H9 (cell line): Measurements from ENCODE around the gene WFDC12. TPM values are rescaled to one million over a fixed set of nuclear protein-coding genes. Genes with fewer than 3 reads are reported as not detected.
A peak's percentile ranks its signal among the peaks of the same experiment; 100 is the strongest.

Source experiments
- DNase-seq: peaks from one replicate; pipeline ENCODE4 v3.0.0-alpha.2; 2017
- H2AFZ ChIP-seq: one replicate; pipeline ENCODE4 v1.6.1; 2013; ENCODE audit warnings: mild to moderate bottlenecking, low read length, control low read depth, moderate library complexity
- H2AK5ac ChIP-seq: 2 replicates; pipeline ENCODE4 v1.6.1; 2013; ENCODE audit warnings: low read length, control low read depth, mixed read lengths; ENCODE audit not compliant: insufficient read length
- H2BK120ac ChIP-seq: one replicate; pipeline ENCODE4 v1.6.1; 2013; ENCODE audit warnings: low read depth, mild to moderate bottlenecking, low read length, control low read depth, inconsistent platforms; ENCODE audit not compliant: poor library complexity, severe bottlenecking
- H2BK12ac ChIP-seq: 2 replicates; pipeline ENCODE4 v1.6.1; 2013; ENCODE audit warnings: low read length, control low read depth, mixed read lengths, low read depth; ENCODE audit not compliant: insufficient read length
- H2BK15ac ChIP-seq: 2 replicates; pipeline ENCODE4 v1.6.1; 2013; ENCODE audit warnings: low read depth, low read length, control low read depth
- H2BK20ac ChIP-seq: one replicate; pipeline ENCODE4 v1.6.1; 2013; ENCODE audit warnings: low read depth, mild to moderate bottlenecking, low read length, control low read depth, inconsistent platforms; ENCODE audit not compliant: poor library complexity, severe bottlenecking
- H2BK5ac ChIP-seq: 2 replicates; pipeline ENCODE4 v1.6.1; 2013; ENCODE audit warnings: low read length, control low read depth, mixed read lengths; ENCODE audit not compliant: insufficient read length
- H3K14ac ChIP-seq: 2 replicates; pipeline ENCODE4 v1.6.1; 2013; ENCODE audit warnings: low read length, control low read depth; ENCODE audit not compliant: insufficient read depth
- H3K18ac ChIP-seq: 2 replicates; pipeline ENCODE4 v1.6.1; 2013; ENCODE audit warnings: low read depth, mild to moderate bottlenecking, mixed read lengths, low read length, control low read depth; ENCODE audit not compliant: insufficient read length
- H3K23ac ChIP-seq: 2 replicates; pipeline ENCODE4 v1.6.1; 2013; ENCODE audit warnings: low read length, control low read depth, mixed read lengths, low read depth; ENCODE audit not compliant: insufficient read length
- H3K23me2 ChIP-seq: 2 replicates; pipeline ENCODE4 v1.6.1; 2013; ENCODE audit warnings: low read depth, mild to moderate bottlenecking, mixed read lengths, low read length, control low read depth; ENCODE audit not compliant: insufficient read length, poor library complexity, severe bottlenecking
- H3K27ac ChIP-seq: 2 replicates; pipeline ENCODE4 v1.5.1; 2013; ENCODE audit warnings: low read length, control low read depth, mixed read lengths, low read depth; ENCODE audit not compliant: insufficient read length
- H3K27me3 ChIP-seq: 2 replicates; pipeline ENCODE4 v1.6.1; 2013; ENCODE audit warnings: low read length, control low read depth, inconsistent platforms; ENCODE audit not compliant: insufficient read depth
- H3K4ac ChIP-seq: 2 replicates; pipeline ENCODE4 v1.6.1; 2013; ENCODE audit warnings: low read depth, mild to moderate bottlenecking, control low read depth, inconsistent platforms, low read length, moderate library complexity
- H3K4me1 ChIP-seq: 2 replicates; pipeline ENCODE4 v1.6.1; 2013; ENCODE audit warnings: low read length, control low read depth, inconsistent platforms; ENCODE audit not compliant: insufficient read depth
- H3K4me2 ChIP-seq: 2 replicates; pipeline ENCODE4 v1.6.1; 2013; ENCODE audit warnings: low read length, control low read depth, mixed read lengths; ENCODE audit not compliant: insufficient read length, insufficient read depth
- H3K56ac ChIP-seq: 2 replicates; pipeline ENCODE4 v1.6.1; 2013; ENCODE audit warnings: low read depth, mild to moderate bottlenecking, mixed read lengths, low read length, control low read depth; ENCODE audit not compliant: insufficient read length
- H3K79me1 ChIP-seq: 2 replicates; pipeline ENCODE4 v1.6.1; 2013; ENCODE audit warnings: low read depth, mild to moderate bottlenecking, moderate library complexity, low read length, control low read depth, inconsistent platforms; ENCODE audit not compliant: insufficient read depth, poor library complexity, severe bottlenecking
- H3K79me2 ChIP-seq: 2 replicates; pipeline ENCODE4 v1.6.1; 2013; ENCODE audit warnings: low read length, control low read depth, inconsistent platforms; ENCODE audit not compliant: insufficient read depth
- H3K9ac ChIP-seq: 2 replicates; pipeline ENCODE4 v1.6.1; 2013; ENCODE audit warnings: low read length, control low read depth, mixed read lengths; ENCODE audit not compliant: insufficient read length; ENCODE audit errors: extremely low read depth
- H3K9me3 ChIP-seq: one replicate; pipeline ENCODE4 v1.6.1; 2013; ENCODE audit warnings: low read depth, low read length, inconsistent platforms; ENCODE audit not compliant: control insufficient read depth
- H3T11ph ChIP-seq: one replicate; pipeline ENCODE4 v1.6.1; 2013; ENCODE audit warnings: mild to moderate bottlenecking, low read length, control low read depth, inconsistent platforms
- H4K20me1 ChIP-seq: one replicate; pipeline ENCODE4 v1.6.1; 2013; ENCODE audit not compliant: control insufficient read depth, insufficient read length, insufficient read depth
- H4K5ac ChIP-seq: 2 replicates; pipeline ENCODE4 v1.6.1; 2013; ENCODE audit warnings: low read depth, mild to moderate bottlenecking, mixed read lengths, low read length, control low read depth; ENCODE audit not compliant: insufficient read length
- H4K8ac ChIP-seq: replicated peaks from 2 replicates; pipeline ENCODE4 v1.6.1; 2013; ENCODE audit warnings: low read length, control low read depth, mixed read lengths, low read depth; ENCODE audit not compliant: insufficient read length
- H4K91ac ChIP-seq: 2 replicates; pipeline ENCODE4 v1.6.1; 2013; ENCODE audit warnings: low read depth, mild to moderate bottlenecking, moderate library complexity, mixed read lengths, low read length, control low read depth; ENCODE audit not compliant: insufficient read length
- H3K27ac Mint-ChIP-seq, 3 experiments: 2 replicates in 2 of 3; 3 replicates in 1 of 3; pipeline ENCODE4 v1.8.0; 2020 to 2021; ENCODE audit warnings: mixed read lengths in 3 of 3, mild to moderate bottlenecking in 1 of 3, moderate library complexity in 1 of 3
- H3K27me3 Mint-ChIP-seq: 2 replicates; pipeline ENCODE4 v1.8.0; 2021; ENCODE audit warnings: low read depth, mild to moderate bottlenecking, moderate library complexity, mixed read lengths
- H3K36me3 Mint-ChIP-seq, 3 experiments: 2 replicates in 2 of 3; 3 replicates in 1 of 3; pipeline ENCODE4 v1.8.0; 2020 to 2021; ENCODE audit warnings: low read depth in 3 of 3, mixed read lengths in 3 of 3; ENCODE audit not compliant: insufficient read depth in 1 of 3
- H3K4me1 Mint-ChIP-seq, 2 experiments: 2 replicates each; pipeline ENCODE4 v1.8.0; 2020; ENCODE audit warnings: mixed read lengths in 2 of 2
- H3K4me3 Mint-ChIP-seq, 2 experiments: 2 replicates in 1 of 2; 3 replicates in 1 of 2; pipeline ENCODE4 v1.8.0; 2020 to 2021; ENCODE audit warnings: mild to moderate bottlenecking in 2 of 2, mixed read lengths in 2 of 2, moderate library complexity in 1 of 2
- H3K9me3 Mint-ChIP-seq, 2 experiments: 2 replicates in 1 of 2; 3 replicates in 1 of 2; pipeline ENCODE4 v1.8.0; 2020; ENCODE audit warnings: mild to moderate bottlenecking in 2 of 2, mixed read lengths in 2 of 2, moderate library complexity in 1 of 2
- WGBS: extraction: QIAGEN DNeasy Blood & Tissue Kit; methylation state at CpG from one replicate; pipeline ENCODE4 v1.1.7; 2013; ENCODE audit warnings: missing lambda C conversion rate, low lambda C conversion rate, mixed read lengths; ENCODE audit not compliant: insufficient read length; ENCODE audit errors: extremely low coverage; 5-methylcytosine and 5-hydroxymethylcytosine counted together
- total RNA-seq: library from RNA; stranded (reverse); gene quantifications from 2 replicates; pipeline ENCODE4 v1.2.1, GENCODE V29; 2021
- TF ChIP-seq, protein P1 (sequence below): fragments of 200-600 bp; sonication (generic); conservative IDR thresholded peaks from 3 replicates; pipeline ENCODE4 v1.8.0; 2021; ENCODE audit warnings: antibody characterized with exemption, mild to moderate bottlenecking

The WFDC12 gene
- total RNA-seq, 1 experiment from 2014 or later: not detected

GRCh38 chr20:45118028-45118427, 6.2 kb downstream of the WFDC12 start:
- H2BK12ac ChIP-seq: no peak overlapping the region
- no peak overlapping the region for H3K27ac Mint-ChIP-seq
- no peak overlapping the region for H3K9ac ChIP-seq
- TF ChIP-seq, protein P1, sequence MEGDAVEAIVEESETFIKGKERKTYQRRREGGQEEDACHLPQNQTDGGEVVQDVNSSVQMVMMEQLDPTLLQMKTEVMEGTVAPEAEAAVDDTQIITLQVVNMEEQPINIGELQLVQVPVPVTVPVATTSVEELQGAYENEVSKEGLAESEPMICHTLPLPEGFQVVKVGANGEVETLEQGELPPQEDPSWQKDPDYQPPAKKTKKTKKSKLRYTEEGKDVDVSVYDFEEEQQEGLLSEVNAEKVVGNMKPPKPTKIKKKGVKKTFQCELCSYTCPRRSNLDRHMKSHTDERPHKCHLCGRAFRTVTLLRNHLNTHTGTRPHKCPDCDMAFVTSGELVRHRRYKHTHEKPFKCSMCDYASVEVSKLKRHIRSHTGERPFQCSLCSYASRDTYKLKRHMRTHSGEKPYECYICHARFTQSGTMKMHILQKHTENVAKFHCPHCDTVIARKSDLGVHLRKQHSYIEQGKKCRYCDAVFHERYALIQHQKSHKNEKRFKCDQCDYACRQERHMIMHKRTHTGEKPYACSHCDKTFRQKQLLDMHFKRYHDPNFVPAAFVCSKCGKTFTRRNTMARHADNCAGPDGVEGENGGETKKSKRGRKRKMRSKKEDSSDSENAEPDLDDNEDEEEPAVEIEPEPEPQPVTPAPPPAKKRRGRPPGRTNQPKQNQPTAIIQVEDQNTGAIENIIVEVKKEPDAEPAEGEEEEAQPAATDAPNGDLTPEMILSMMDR: peak; percentile 22; the same call in 2 of the 3 replicates
- H2BK120ac ChIP-seq: no peak overlapping the region
- H3K9me3 ChIP-seq: no peaks in the 10 kb centered on the region
- no peak overlapping the region for H3K4ac ChIP-seq
- no peak overlapping the region for H4K91ac ChIP-seq
- H3K27me3 ChIP-seq: no peaks in the 10 kb centered on the region
- H3K14ac ChIP-seq: no peak overlapping the region
- H3K4me1 ChIP-seq: no peaks in the 10 kb centered on the region
- H3K23me2 ChIP-seq: no peaks in the 10 kb centered on the region
- no peaks in the 10 kb centered on the region for H3K79me2 ChIP-seq
- no peak overlapping the region for H2BK20ac ChIP-seq
- no peak overlapping the region for H4K5ac ChIP-seq
- H3K36me3 Mint-ChIP-seq: no peaks in the 10 kb centered on the region
- H3K23ac ChIP-seq: no peak overlapping the region
- WGBS: no CpG with 5 or more reads among the region's 2 CpGs
- H2BK15ac ChIP-seq: no peak overlapping the region
- H3K9me3 Mint-ChIP-seq: no peaks in the 10 kb centered on the region; a peak in 1 of 5 replicates
- H3K27ac ChIP-seq: no peak overlapping the region
- no peak overlapping the region for H2BK5ac ChIP-seq
- peaks cover 9% of the 10 kb centered on the region for H3K27me3 Mint-ChIP-seq
- no peak overlapping the region for H4K8ac ChIP-seq
- no peak overlapping the region for H2AFZ ChIP-seq
- H3K56ac ChIP-seq: no peak overlapping the region
- H3K4me2 ChIP-seq: no peak overlapping the region
- peaks cover 9 to 10% of the 10 kb centered on the region in 2 experiments for H3K4me1 Mint-ChIP-seq
- no peaks in the 10 kb centered on the region for H4K20me1 ChIP-seq
- no peak overlapping the region for H3K18ac ChIP-seq
- H3K79me1 ChIP-seq: no peaks in the 10 kb centered on the region
- no peak overlapping the region for H3K4me3 Mint-ChIP-seq
- no peak overlapping the region for H3T11ph ChIP-seq
- DNase-seq: no peak
- H2AK5ac ChIP-seq: no peak overlapping the region
